Measurements from ENCODE around the gene HBG2. TPM values are rescaled to one million over a fixed set of nuclear protein-coding genes. Genes with fewer than 3 reads are reported as not detected.
"Not testable (repeated sequence)": the region's sequence is repeated elsewhere in the genome, so short reads cannot be mapped to it uniquely, and the experiment has no call there.

HBG2 gene
- total RNA-seq (10 to 100 TPM in 1 of 6 donors, not detected in 5; 10.6 TPM), polyA plus RNA-seq (not detected)

DNA sequence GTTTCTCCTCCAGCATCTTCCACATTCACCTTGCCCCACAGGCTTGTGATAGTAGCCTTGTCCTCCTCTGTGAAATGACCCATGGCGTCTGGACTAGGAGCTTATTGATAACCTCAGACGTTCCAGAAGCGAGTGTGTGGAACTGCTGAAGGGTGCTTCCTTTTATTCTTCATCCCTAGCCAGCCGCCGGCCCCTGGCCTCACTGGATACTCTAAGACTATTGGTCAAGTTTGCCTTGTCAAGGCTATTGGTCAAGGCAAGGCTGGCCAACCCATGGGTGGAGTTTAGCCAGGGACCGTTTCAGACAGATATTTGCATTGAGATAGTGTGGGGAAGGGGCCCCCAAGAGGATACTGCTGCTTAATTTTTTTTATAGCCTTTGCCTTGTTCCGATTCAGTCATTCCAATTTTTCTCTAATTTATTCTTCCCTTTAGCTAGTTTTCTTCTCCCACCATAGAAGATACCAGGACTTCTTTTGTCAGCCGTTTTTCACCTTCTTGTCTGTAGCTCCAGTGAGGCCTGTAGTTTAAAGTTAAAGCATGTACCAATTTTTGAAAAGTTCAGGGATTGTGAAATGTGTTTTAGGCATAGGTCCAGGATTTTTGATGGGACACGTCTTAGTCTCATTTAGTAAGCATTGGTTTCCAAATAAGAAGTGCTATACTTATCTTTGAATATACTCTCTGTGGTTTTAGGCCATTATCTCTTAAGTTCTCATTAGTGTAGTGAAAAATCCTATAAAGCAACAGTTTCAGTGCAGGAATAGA is at the start of gene HBG2:
Gene HBG2, minus strand, starts transcription at position 136 of the 768 bp plus-strand sequence. Its CDS starts 53 bp downstream, at position 83.
- H3K36me3 ChIP-seq; H3K9me3 ChIP-seq; H3K27ac ChIP-seq; intact Hi-C loops (cut with DNase I); H3K27me3 ChIP-seq; H3K4me1 ChIP-seq; H3K4me3 ChIP-seq; DNase-seq; FAIRE-seq; ATAC-seq: not testable (repeated sequence)
- WGBS, 2 donors, result 56 to 68% methylated on average over 4 of the region's 9 CpGs

DNA sequence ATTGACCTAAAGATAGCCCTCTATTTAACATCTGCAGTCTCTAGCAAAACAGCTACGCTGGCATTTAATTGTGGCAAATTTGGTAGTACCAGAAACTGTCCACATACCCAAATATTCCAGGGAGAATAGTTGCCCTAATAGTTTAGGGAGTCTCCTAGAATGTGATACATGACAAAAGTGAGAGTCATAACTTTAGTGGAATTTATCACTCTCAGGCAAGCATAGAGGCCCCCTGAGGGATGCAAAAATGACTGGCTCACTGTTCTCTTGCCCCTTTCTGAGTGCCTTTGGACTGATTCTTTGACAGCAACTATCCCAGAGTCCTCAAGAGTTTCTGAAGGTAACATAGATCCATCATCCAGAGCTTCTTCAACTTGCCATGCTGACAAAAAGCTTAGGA is 49.5 kb upstream of the HBG2 start:
- 88 to 96% methylated on average over 1 of the region's 1 CpG for WGBS, 2 donors
- FAIRE-seq, result no peak

DNA sequence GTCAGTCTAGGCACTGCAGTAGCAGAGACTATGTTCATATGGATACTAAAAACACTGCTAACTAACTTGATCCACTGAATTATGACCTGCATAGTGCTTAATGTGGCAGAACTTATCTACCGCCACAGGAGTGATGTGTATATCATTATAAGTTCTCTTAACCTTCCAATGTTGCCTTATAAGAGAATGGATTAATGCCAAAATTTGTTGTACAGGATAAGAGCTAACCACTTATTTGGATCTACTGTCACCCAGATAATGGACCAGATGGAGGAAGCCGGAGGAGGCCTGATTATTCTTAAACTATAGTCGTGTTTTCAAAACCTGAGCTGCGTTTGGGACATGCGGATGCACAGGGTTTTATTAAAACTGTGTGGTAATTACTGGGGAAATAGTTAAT is 49.0 kb upstream of the HBG2 start:
- Histone ChIP-seq H3K27ac (no peak overlapping the region), H3K4me1 (no peaks in the 10 kb centered on the region), H3K36me3 (no peaks in the 10 kb centered on the region), H3K9me3 (no peaks in the 10 kb centered on the region), H3K27me3 (no peaks in the 10 kb centered on the region), H3K4me3 (no peak overlapping the region)
- intact Hi-C loops (cut with DNase I), result no loop called here
- 69 to 72% methylated on average over 5 of the region's 5 CpGs for WGBS, 2 donors
- TF ChIP-seq, protein P1, sequence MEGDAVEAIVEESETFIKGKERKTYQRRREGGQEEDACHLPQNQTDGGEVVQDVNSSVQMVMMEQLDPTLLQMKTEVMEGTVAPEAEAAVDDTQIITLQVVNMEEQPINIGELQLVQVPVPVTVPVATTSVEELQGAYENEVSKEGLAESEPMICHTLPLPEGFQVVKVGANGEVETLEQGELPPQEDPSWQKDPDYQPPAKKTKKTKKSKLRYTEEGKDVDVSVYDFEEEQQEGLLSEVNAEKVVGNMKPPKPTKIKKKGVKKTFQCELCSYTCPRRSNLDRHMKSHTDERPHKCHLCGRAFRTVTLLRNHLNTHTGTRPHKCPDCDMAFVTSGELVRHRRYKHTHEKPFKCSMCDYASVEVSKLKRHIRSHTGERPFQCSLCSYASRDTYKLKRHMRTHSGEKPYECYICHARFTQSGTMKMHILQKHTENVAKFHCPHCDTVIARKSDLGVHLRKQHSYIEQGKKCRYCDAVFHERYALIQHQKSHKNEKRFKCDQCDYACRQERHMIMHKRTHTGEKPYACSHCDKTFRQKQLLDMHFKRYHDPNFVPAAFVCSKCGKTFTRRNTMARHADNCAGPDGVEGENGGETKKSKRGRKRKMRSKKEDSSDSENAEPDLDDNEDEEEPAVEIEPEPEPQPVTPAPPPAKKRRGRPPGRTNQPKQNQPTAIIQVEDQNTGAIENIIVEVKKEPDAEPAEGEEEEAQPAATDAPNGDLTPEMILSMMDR (IDR thresholded peaks at IDR 0.05), result no peak
- DNase-seq (no peak), ATAC-seq (no peak), FAIRE-seq (no peak)

More for the DNA sequence above, 49.5 kb upstream of the HBG2 start:
- intact Hi-C loops (cut with DNase I), result no loop called here
- no peaks in the 10 kb centered on the region for H3K9me3 ChIP-seq
- H3K4me1 ChIP-seq, result no peaks in the 10 kb centered on the region
- TF ChIP-seq, protein P1 (IDR thresholded peaks at IDR 0.05), result no peak
- no peak overlapping the region for H3K27ac ChIP-seq
- H3K27me3 ChIP-seq, result no peaks in the 10 kb centered on the region
- ATAC-seq, result no peak
- no peak for DNase-seq
- H3K36me3 ChIP-seq, result no peaks in the 10 kb centered on the region
- H3K4me3 ChIP-seq, result no peak overlapping the region

DNA sequence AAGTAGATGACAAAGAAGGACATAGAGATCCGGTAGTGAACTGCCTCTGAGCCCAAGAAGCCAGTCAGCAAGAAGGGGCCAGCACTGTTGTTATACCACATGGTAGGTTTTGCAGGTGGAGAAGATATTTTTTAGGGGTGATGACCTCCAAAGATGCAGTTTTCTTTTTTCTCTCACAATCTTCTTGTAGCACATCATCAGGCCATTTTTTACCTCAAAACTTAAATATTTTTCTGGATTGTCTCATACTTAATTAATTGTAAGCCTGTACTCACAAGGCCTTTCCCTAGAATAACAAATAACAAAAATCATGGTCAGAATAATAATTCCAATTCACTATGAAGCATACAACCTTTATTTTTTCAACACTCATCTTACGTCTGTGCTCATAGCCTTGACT is 47.3 kb upstream of the HBG2 start, which contains the start of gene OR51B4:
Gene OR51B4, minus strand, starts transcription at position 101 of the 400 bp plus-strand sequence. Its CDS starts 0 bp downstream, at position 101.
- ATAC-seq, result no peak
- no peak for DNase-seq
- no peak for FAIRE-seq
- TF ChIP-seq, protein P1 (IDR thresholded peaks at IDR 0.05), result no peak
- H3K27me3 ChIP-seq, result no peaks in the 10 kb centered on the region
- no peaks in the 10 kb centered on the region for H3K36me3 ChIP-seq
- H3K9me3 ChIP-seq, result no peaks in the 10 kb centered on the region
- WGBS, 2 donors, result 71 to 88% methylated on average over 2 of the region's 2 CpGs
- no peak within 1 kb of the TSS for H3K4me3 ChIP-seq
- H3K4me1 ChIP-seq, result no peaks in the 10 kb centered on the region
- no peak within 1 kb of the TSS for H3K27ac ChIP-seq
- intact Hi-C loops (cut with DNase I), result no loop called here

DNA sequence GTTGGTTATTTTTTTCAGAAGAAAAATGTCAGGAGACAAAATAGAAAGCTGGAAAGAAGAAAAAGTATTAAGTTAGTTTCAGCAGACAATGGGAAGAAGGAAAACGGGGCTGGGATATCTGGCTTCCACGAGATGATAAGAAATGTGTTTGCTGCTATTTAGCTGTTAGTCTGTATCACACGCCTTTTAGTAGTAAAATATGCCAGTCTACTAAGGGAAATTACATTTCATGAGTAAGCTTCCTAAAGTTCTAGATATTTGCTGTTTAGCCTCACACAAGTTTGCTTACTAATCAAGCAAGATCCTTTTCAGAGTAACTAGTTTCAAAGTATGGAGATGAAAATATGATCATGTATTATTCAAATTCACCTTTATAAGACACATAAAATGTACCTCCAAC is 45.7 kb upstream of the HBG2 start:
- no peak for DNase-seq
- no peak for ATAC-seq
- Histone ChIP-seq H3K27me3 (no peaks in the 10 kb centered on the region), H3K27ac (no peak overlapping the region), H3K9me3 (no peaks in the 10 kb centered on the region), H3K36me3 (no peaks in the 10 kb centered on the region), H3K4me1 (no peaks in the 10 kb centered on the region), H3K4me3 (no peak overlapping the region)
- intact Hi-C loops (cut with DNase I), result no loop called here
- TF ChIP-seq, protein P1 (IDR thresholded peaks at IDR 0.05), result no peak
- 35 to 59% methylated on average over 3 of the region's 3 CpGs for WGBS, 2 donors
- FAIRE-seq, result no peak
